Measurements from ENCODE around the gene SMARCE1. TPM values are rescaled to one million over a fixed set of nuclear protein-coding genes. Genes with fewer than 3 reads are reported as not detected.
A peak's percentile ranks its signal among the peaks of the same experiment; 100 is the strongest.

The SMARCE1 gene
- total RNA-seq, result 100 to 1,000 TPM; 107 to 118 TPM

GRCh38 chr17:40647624-40648383, at the start of gene SMARCE1:
SMARCE1 (minus strand) TSS chr17:40647818; CDS start chr17:40645802, 2,016 bp downstream.
- H3K4me1 Mint-ChIP-seq, result peaks cover 37% of the 10 kb centered on the region
- H3K36me3 Mint-ChIP-seq, result peaks cover 14% of the 10 kb centered on the region
- DNase-seq, result peak; percentile 76
- no peaks in the 10 kb centered on the region for H3K9me3 Mint-ChIP-seq
- H3K4me3 Mint-ChIP-seq, result peak within 1 kb of the TSS; percentile 85
- H3K27me3 Mint-ChIP-seq, result no peaks in the 10 kb centered on the region
- H3K27ac Mint-ChIP-seq, result peak within 1 kb of the TSS; percentile 97

GRCh38 chr17:40697297-40697696, 49.7 kb upstream of the SMARCE1 start:
- Mint-ChIP-seq H3K4me1 (no peaks in the 10 kb centered on the region), H3K27me3 (peaks cover 29% of the 10 kb centered on the region), H3K4me3 (no peak overlapping the region), H3K36me3 (no peaks in the 10 kb centered on the region), H3K9me3 (no peaks in the 10 kb centered on the region), H3K27ac (no peak overlapping the region)
- DNase-seq, result no peak

- Mint-ChIP-seq H3K36me3 (no peaks in the 10 kb centered on the region), H3K4me1 (no peaks in the 10 kb centered on the region), H3K27ac (no peak overlapping the region), H3K9me3 (no peaks in the 10 kb centered on the region), H3K27me3 (peaks cover 25% of the 10 kb centered on the region), H3K4me3 (no peak overlapping the region)
- DNase-seq, result no peak
These were observed 49.0 kb upstream of the SMARCE1 start for GRCh38 chr17:40696651-40697072.

- Mint-ChIP-seq H3K9me3 (no peaks in the 10 kb centered on the region), H3K27ac (no peak overlapping the region), H3K36me3 (no peaks in the 10 kb centered on the region), H3K27me3 (peaks cover 25% of the 10 kb centered on the region), H3K4me3 (no peak overlapping the region), H3K4me1 (no peaks in the 10 kb centered on the region)
- DNase-seq, result no peak
These were observed 48.4 kb upstream of the SMARCE1 start for GRCh38 chr17:40695874-40696472.

GRCh38 chr17:40694584-40694983, 47.0 kb upstream of the SMARCE1 start:
- no peaks in the 10 kb centered on the region for H3K4me1 Mint-ChIP-seq
- peaks cover 25% of the 10 kb centered on the region for H3K27me3 Mint-ChIP-seq
- DNase-seq, result no peak
- H3K27ac Mint-ChIP-seq, result no peak overlapping the region
- no peaks in the 10 kb centered on the region for H3K36me3 Mint-ChIP-seq
- H3K9me3 Mint-ChIP-seq, result no peaks in the 10 kb centered on the region
- no peak overlapping the region for H3K4me3 Mint-ChIP-seq

- Mint-ChIP-seq H3K27me3 (peaks cover 3% of the 10 kb centered on the region), H3K4me1 (no peaks in the 10 kb centered on the region), H3K4me3 (no peak overlapping the region), H3K36me3 (no peaks in the 10 kb centered on the region), H3K27ac (no peak overlapping the region), H3K9me3 (no peaks in the 10 kb centered on the region)
- DNase-seq, result no peak
These were observed 39.5 kb upstream of the SMARCE1 start for GRCh38 chr17:40687106-40687505.

GRCh38 chr17:40686192-40686591, 38.6 kb upstream of the SMARCE1 start:
- no peaks in the 10 kb centered on the region for H3K36me3 Mint-ChIP-seq
- H3K9me3 Mint-ChIP-seq, result no peaks in the 10 kb centered on the region
- no peak overlapping the region for H3K27ac Mint-ChIP-seq
- H3K27me3 Mint-ChIP-seq, result peaks cover 11% of the 10 kb centered on the region
- H3K4me3 Mint-ChIP-seq, result no peak overlapping the region
- H3K4me1 Mint-ChIP-seq, result no peaks in the 10 kb centered on the region
- no peak for DNase-seq

GRCh38 chr17:40680998-40681397, 33.4 kb upstream of the SMARCE1 start:
- H3K4me1 Mint-ChIP-seq, result peaks cover 13% of the 10 kb centered on the region
- H3K27me3 Mint-ChIP-seq, result peaks cover 49% of the 10 kb centered on the region
- no peaks in the 10 kb centered on the region for H3K36me3 Mint-ChIP-seq
- no peak overlapping the region for H3K4me3 Mint-ChIP-seq
- DNase-seq, result no peak
- H3K9me3 Mint-ChIP-seq, result no peaks in the 10 kb centered on the region
- H3K27ac Mint-ChIP-seq, result no peak overlapping the region

- Mint-ChIP-seq H3K27ac (no peak overlapping the region), H3K9me3 (no peaks in the 10 kb centered on the region), H3K27me3 (peaks cover 58% of the 10 kb centered on the region), H3K4me1 (peaks cover 15% of the 10 kb centered on the region), H3K36me3 (no peaks in the 10 kb centered on the region), H3K4me3 (no peak overlapping the region)
- no peak for DNase-seq
These were observed 31.9 kb upstream of the SMARCE1 start for GRCh38 chr17:40679523-40679907.

- H3K27me3 Mint-ChIP-seq, result peaks cover 58% of the 10 kb centered on the region
- no peaks in the 10 kb centered on the region for H3K9me3 Mint-ChIP-seq
These were observed 31.4 kb upstream of the SMARCE1 start for GRCh38 chr17:40678902-40679522.

GRCh38 chr17:40675905-40676304, 28.3 kb upstream of the SMARCE1 start:
- H3K4me1 Mint-ChIP-seq, result peaks cover 15% of the 10 kb centered on the region
- no peaks in the 10 kb centered on the region for H3K36me3 Mint-ChIP-seq
- no peak overlapping the region for H3K27ac Mint-ChIP-seq
- H3K9me3 Mint-ChIP-seq, result no peaks in the 10 kb centered on the region
- H3K27me3 Mint-ChIP-seq, result peaks cover 44% of the 10 kb centered on the region
- no peak for DNase-seq
- no peak overlapping the region for H3K4me3 Mint-ChIP-seq

More at GRCh38 chr17:40678902-40679522, 31.4 kb upstream of the SMARCE1 start:
- DNase-seq, result no peak
- peaks cover 15% of the 10 kb centered on the region for H3K4me1 Mint-ChIP-seq
- no peak overlapping the region for H3K27ac Mint-ChIP-seq
- no peak overlapping the region for H3K4me3 Mint-ChIP-seq
- no peaks in the 10 kb centered on the region for H3K36me3 Mint-ChIP-seq

- Mint-ChIP-seq H3K36me3 (no peaks in the 10 kb centered on the region), H3K4me1 (peaks cover 4% of the 10 kb centered on the region), H3K4me3 (no peak overlapping the region), H3K9me3 (no peaks in the 10 kb centered on the region), H3K27me3 (peaks cover 23% of the 10 kb centered on the region), H3K27ac (no peak overlapping the region)
- DNase-seq, result no peak
These were observed 25.0 kb upstream of the SMARCE1 start for GRCh38 chr17:40672654-40673053.

- peaks cover 3% of the 10 kb centered on the region for H3K4me1 Mint-ChIP-seq
- no peak overlapping the region for H3K27ac Mint-ChIP-seq
- no peaks in the 10 kb centered on the region for H3K36me3 Mint-ChIP-seq
- DNase-seq, result no peak
- H3K27me3 Mint-ChIP-seq, result peaks cover 11% of the 10 kb centered on the region
- H3K4me3 Mint-ChIP-seq, result no peak overlapping the region
- no peaks in the 10 kb centered on the region for H3K9me3 Mint-ChIP-seq
These were observed 23.7 kb upstream of the SMARCE1 start for GRCh38 chr17:40671282-40671681.

GRCh38 chr17:40666331-40666730, 18.7 kb upstream of the SMARCE1 start:
- Mint-ChIP-seq H3K27me3 (peaks cover 32% of the 10 kb centered on the region), H3K27ac (no peak overlapping the region), H3K36me3 (no peaks in the 10 kb centered on the region), H3K9me3 (no peaks in the 10 kb centered on the region), H3K4me3 (no peak overlapping the region), H3K4me1 (peaks cover 7% of the 10 kb centered on the region)
- no peak for DNase-seq

- Mint-ChIP-seq H3K4me1 (peaks cover 10% of the 10 kb centered on the region), H3K27ac (no peak within 1 kb of the TSS), H3K27me3 (peaks cover 32% of the 10 kb centered on the region), H3K4me3 (peak within 1 kb of the TSS; percentile 55), H3K9me3 (no peaks in the 10 kb centered on the region), H3K36me3 (no peaks in the 10 kb centered on the region)
- DNase-seq, result no peak
These were observed 17.1 kb upstream of the SMARCE1 start, which contains the start of gene KRT222 for GRCh38 chr17:40664582-40665333. KRT222 (minus strand) TSS chr17:40665177; CDS start chr17:40665099, 78 bp downstream.
